H1 (cell line): Measurements from ENCODE around the gene CAVIN2. TPM values are rescaled to one million over a fixed set of nuclear protein-coding genes. Genes with fewer than 3 reads are reported as not detected.

ENCODE experiments used
- ASH2L ChIP-seq: fragments of 200-600, 300-600 bp; sonication (generic); IDR thresholded peaks from one replicate; pipeline ENCODE4 v1.7.1; 2017; ENCODE audit warnings: low read length
- GTF2F1 ChIP-seq: IDR thresholded peaks from 2 replicates; pipeline ENCODE4 v1.6.1; 2012; ENCODE audit warnings: low read depth, low read length, improper control_type of control experiment, borderline replicate concordance
- KDM4A ChIP-seq: IDR thresholded peaks from one replicate; pipeline ENCODE4 v1.7.1; 2012; ENCODE audit warnings: low read depth, mild to moderate bottlenecking, moderate library complexity, low read length, inconsistent platforms; ENCODE audit not compliant: severe bottlenecking
- NANOG ChIP-seq: IDR thresholded peaks from 2 replicates; pipeline ENCODE4 v1.6.1; 2011; ENCODE audit warnings: low read length, low read depth, mild to moderate bottlenecking, inconsistent platforms; ENCODE audit not compliant: insufficient read depth, poor library complexity, severe bottlenecking
- SUZ12 ChIP-seq: fragments of 200-600 bp; sonication (generic); IDR thresholded peaks from 2 replicates; pipeline ENCODE4 v1.6.1; 2012; ENCODE audit warnings: mild to moderate bottlenecking, inconsistent platforms, low read length, moderate library complexity, mixed read lengths
- TBP ChIP-seq: IDR thresholded peaks from 2 replicates; pipeline ENCODE4 v1.6.1; 2011; ENCODE audit warnings: low read depth, low read length, improper control_type of control experiment
- polyA plus RNA-seq, 7 experiments: library from polyadenylated mRNA; depleted of rRNA in 3 of 7; stranded (reverse) in 5 of 7; unstranded in 2 of 7; fragments of >200 nt in 5 of 7; fragments of 200-250 nt in 2 of 7; gene quantifications; 1 replicate in 5 of 7; 2 replicates in 1 of 7; 4 replicates in 1 of 7; pipeline versions ENCODE4 v1.2.1 to v1.2.3, GENCODE V29; 2011 to 2013; ENCODE audit warnings: missing spikeins in 2 of 7, mixed read lengths in 2 of 7
- total RNA-seq: library from RNA; stranded (reverse); fragmentation: NEBNext Ultra II Directional; extraction: Animal tissue kit (Norgen Biotek cat#: 25700); gene quantifications from 2 replicates; pipeline ENCODE4 v1.2.1, GENCODE V29; 2021

The CAVIN2 gene
- total and polyA plus RNA-seq, 2 of the 8 experiments (the other 6 are each of a cell fraction or from before 2014, with no cell fraction given) = 0.03 TPM; not detected in 1

GRCh38 chr2:191856111-191856876, 9.4 kb upstream of the CAVIN2 start (continued):
- TF ChIP-seq NANOG (no peak), KDM4A (no peak), ASH2L (no peak), SUZ12 (no peak), TBP (no peak), GTF2F1 (no peak)
